Anterior cingulate cortex (tissue), 58 donors: ENCODE measurements around the gene SRXN1.
"Not testable (repeated sequence)": the region's sequence is repeated elsewhere in the genome, so short reads cannot be mapped to it uniquely, and the experiment has no call there.

Experiments used
- DNase-seq, 58 donors: peaks; one replicate each; lab custom pipeline; 2025; lab: John Stamatoyannopoulos, UW

SRXN1 gene

DNA sequence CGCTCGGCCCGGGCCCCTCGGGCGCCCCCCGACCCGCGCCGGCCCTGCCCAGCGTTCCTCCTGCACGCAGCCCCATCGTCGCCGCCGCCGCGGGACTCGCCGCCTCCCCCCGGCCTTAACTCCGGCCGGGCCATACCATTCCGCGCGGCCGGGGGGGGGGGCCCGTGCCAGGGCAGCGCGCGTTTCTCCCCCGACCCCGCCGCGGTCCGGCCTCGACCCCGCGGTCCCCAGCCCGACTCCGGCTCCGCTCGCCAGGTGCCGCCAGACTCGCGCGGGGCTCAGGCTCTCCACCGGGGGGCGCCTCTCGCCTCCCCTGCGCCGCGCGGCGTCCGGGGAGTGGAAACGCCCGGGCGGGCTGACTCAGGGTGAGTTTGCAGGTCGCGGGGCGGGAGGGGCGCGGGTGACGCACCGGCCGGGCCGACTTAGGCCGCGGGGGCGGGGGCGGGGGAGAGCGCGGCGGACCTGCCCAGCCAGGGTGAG is at the start of gene SRXN1:
Gene SRXN1, minus strand, starts transcription at position 91 of the 480 bp plus-strand sequence. Its CDS starts 15 bp downstream, at position 76.
- peak in 54 of 58 donors; percentile 25 to 89 (median 64) for DNase-seq

DNA sequence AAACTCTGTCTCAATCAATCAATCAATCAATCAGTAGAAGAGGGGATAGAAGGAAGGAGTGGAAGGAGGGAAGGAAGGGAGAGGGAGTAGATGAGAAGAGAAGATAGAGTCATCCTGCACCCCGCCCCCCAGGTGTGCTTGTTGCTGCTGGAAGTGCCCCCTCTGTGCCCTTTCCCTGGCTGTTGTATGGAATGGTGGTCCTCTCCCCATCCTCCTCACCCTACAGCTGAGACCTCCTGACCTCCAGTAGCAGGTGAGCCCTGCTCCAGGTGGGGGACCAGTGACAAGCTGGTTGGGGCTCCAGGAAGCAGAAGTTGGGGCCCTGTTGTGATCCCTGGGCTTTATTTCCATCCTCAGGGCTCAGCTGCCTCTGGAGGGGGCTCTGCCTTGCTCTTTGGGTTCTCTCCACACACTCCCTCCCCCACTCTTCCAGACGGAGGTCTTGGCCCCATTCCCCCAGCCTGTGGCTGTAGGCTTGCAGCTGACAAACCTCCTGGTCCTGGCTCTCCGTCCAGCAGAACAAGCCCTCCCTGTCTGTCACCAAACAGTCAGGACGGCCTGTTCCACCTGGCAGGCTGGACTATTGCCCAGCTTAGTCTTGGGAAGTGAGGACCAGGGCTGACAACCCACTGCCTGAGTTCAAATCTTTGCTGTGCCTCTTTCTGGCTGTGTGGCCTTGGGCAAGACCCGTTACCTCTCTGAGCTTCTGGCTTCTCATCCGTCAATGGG is 48.6 kb upstream of the SRXN1 start:
- DNase-seq = peak in 3 of 58 donors; percentile 3 to 11 (median 7)

DNA sequence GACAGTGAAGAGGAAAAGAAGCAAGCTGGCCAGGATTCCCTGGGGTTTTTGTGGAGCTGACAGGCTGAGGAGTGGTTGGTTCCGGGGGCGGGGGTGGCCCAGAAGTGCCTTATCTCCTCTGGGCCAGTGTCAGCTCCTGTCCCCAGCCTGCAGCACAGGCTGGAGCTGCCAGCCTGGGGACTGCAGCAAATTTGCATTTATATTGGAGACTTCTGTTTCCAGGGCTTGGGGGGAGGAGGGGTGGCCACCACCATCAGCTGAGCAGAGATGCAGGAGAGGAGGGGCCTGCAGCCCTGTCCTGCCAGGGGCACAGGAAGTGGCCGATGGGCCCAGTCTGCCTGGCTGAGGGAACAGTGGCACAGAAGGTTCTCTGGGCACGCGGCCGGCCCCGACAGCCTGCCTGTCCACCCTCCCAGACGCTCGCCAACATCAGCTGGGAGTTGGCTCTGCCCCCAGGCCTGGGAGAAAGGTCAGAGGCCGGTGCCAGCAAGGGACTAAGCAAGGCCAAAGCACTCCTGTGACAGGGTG is 46.9 kb upstream of the SRXN1 start:
- peak in 52 of 58 donors; percentile 6 to 92 (median 64) for DNase-seq

DNA sequence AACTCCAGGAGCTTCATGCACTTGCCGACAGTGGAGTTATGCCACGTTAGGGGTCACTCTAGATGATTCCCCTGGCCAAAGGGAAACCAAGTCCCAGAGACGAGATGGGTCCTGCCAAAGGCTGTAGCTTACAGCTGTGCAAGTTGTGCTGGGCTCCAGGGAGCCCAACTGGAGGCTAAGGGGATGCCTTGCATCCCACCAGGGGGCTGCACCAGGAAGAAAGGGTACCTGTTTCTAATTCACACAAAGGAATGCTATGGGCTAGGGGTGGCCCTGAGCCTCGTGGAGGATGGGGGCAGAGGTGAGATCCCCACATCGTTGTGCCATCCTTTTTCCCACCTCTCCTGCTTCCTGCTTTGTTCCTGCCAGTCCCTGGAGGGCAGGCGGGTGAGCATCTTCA is 46.3 kb upstream of the SRXN1 start:
- DNase-seq = no peak

DNA sequence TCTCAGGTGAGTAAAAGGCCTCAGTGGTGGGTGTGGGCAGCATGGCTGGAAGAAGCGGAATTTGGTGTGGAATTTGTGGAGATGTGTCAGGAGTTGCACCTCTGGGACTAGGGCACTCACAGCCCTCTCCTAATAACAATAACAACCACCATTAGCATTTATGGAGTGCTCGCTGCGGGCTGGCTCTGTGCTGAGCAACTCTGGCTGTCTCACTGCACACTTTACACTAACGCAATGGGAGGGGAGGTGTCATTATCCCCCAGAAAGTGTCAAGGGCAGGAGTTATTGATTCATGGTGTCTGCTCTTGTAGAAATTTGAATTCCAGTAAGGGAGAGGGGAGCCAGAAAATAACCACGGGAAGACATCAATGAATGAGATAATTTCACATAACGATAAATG is 45.3 kb upstream of the SRXN1 start:
- no peak for DNase-seq

DNA sequence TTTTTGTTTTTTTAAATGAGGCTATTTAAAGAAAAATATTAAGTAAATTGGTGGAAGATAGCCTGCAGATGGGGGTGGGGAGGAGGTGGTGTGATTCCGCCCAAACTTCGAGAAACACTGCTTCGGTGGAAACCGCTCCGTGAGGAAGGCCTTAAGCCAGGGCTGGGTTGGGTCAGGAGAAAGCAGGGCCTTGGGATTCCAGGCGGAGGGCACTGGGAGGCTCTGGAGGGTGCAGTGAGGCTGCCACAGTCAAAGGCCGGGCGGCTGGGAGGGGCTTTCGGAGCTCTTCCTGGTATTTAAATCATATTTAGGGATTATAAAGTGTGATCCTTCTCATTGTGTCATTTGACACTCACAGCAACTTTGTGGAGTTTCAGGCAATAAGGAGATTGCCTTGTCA is 44.8 kb upstream of the SRXN1 start:
- no peak for DNase-seq

DNA sequence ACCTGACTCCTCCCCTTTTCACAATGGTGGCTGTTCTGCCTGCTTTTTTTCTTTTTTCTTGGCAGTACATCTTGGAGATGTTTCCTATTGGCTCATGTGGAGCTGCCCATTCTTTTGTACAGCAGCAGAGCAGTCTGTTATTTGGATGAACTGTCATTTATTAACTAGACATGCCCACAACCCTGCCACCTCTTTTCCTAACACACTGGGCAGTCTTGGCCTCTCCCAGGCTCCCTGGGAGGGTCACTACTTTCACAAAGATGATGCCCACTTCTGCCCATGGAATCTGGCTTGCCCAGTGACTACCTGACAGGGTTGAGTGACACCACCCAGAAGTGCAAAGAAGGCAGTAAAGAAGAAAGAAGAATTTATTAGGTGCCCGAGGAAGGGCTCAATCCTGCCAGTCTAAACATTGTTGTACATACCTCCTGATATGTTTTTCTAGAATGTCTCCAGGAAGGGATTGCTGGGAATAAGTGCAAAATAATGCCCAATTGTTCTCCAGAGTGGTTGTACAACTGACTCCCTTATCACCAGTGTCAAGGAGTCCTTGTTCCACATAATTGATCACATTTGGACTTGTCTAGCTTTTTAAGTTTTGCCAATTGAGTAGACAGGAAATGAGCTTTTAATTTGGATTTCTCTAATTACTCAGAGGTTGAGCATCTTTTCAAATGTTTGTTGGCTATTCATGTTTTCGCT is 42.3 kb upstream of the SRXN1 start:
- no peak for DNase-seq

DNA sequence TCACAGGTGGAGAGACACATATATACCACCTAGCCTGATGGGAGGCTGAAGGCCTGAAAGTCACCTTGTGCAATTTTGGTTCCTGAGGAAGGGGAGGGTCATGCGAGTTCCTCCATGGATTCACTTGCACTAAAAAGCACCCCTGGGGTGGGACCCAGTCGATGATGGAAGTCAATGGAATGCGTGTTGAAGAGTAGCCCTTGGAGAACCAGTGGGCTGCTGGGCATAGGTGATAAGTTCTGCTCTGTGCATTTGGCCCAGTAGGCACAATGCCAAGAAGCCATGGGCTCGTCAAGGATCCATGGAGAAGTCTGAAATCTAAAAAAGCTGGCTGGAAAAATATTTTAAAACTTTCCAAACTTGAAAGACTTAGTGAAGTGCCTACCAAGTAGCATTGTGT is 41.5 kb upstream of the SRXN1 start:
- DNase-seq = no peak

DNA sequence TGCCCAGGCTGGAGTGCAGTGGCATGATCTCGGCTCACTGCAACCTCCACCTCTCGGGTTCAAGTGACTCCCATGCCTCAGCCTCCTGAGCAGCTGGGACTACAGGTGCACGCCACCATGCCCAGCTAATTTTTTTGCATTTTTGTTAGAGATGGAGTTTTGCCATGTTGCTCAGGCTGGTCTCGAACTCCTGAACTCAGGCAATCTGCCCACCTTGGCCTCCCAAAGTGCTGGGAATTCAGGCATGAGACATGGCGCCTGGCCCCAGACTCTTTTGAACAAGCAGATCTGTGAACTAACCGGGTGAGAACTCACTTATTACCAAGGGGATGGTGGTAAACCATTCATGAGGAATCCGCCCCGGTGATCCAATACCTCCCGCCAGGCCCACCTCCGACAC is 40.8 kb upstream of the SRXN1 start:
- DNase-seq = not testable (repeated sequence)

DNA sequence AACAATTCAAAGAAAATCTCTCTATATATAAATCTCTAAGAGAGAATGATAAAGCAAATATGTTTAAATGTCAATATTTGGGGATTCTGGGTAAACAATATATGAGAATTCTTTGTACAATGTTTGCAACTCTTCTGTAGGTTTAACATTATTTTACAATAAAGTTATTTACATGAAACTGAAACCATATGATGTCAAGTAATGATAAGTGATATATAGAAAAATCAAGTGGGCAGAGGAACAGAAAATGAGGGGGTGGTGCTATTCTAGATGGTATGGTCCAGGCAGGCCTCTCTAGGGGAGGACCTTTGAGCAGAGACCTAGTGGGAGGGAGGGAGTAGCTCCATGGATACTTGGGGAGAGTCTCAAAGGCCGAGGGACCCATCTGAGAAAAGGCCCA is 39.0 kb upstream of the SRXN1 start:
- DNase-seq = no peak

DNA sequence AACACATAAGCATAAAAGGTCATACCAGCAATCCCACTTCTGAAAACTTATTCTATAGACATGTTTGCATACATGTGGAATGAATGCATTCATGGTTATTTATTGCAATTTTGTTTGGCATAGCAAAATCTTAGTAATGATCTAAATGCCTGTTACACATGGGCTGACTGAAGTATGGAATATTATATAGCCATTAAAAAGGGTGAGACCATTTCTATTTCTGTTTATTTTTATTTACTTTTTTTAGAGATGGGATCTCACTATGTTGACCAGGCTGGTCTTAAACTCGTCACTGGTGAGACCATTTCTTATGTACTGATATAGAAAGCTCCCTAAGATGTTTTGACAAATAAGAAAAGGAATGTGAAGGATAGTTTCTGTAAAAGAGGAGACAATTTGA is 36.9 kb upstream of the SRXN1 start:
- DNase-seq = no peak

DNA sequence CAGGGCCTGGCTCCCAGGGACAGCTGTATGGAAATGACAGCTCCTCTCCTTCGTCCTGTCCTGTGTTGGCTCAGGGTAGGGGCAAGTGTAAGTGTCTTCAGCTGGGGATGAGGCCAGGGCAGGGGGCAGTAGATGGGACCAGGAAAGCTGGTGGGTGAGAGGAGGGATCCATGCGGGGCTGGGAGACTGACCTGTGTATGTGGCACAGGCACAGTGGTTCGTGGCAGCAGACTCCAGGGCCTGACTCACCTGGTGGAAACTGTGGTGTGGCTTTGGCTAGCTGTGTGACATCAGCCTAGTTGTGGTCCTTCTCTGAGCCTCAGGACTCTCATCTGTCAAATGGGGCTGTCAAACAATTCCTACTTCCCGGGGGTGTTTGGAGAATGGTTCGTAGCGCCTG is 36.3 kb upstream of the SRXN1 start:
- DNase-seq = no peak

DNA sequence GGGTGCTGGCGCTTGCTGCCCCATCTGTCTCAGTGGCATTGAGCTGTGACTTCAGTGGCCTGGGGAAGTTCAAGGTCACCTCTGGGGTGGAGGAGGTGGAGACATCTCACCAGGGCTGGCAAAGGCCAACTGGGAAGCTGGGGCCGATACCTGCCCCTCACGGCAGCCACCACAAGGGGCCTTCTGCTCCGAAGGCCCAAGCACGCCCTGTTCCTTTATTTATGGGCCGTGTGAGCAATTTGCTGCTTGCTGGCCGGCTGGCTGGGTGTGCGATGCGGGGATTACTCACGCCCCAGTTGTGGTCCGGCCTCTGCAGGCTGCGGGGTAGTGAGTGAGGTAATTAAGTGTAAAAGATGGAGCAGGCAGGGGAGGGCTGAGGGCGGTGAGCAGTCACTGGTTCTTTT is 35.8 kb upstream of the SRXN1 start:
- DNase-seq = peak in 29 of 58 donors; percentile 11 to 68 (median 35)

DNA sequence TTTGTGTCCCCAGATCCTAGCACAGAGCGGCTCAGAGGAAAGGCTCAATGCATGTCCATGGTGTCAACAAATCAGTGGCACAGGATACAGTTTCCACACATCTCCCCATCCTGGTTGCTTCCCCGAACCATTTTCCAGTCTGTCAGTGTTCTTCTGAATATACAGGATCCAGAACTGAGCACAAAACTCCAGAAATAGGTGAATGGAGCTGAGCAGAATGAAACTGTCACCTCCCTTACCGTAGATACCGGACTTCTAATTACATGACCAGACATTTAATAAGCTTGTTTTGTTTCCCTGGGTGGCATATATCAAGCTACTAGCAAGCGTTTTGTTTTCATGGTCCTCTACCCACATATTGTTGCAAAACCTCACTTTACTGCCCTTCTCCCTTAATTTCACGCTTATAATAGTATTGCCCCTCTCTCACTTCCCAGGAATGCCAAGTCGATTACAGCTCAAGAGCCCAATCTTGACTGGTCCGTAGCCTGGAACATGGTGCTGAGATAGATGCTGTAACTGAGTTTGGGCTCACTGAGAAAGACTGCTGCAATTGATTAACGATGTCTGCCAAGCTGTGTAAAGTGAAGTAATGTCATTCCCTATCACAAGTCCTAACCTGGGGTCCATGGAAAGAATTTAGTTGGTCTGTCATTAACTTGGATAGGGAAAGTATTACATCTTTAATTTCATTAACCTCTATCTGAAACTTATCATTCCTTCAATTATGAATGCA is 34.6 kb upstream of the SRXN1 start:
- no peak for DNase-seq

DNA sequence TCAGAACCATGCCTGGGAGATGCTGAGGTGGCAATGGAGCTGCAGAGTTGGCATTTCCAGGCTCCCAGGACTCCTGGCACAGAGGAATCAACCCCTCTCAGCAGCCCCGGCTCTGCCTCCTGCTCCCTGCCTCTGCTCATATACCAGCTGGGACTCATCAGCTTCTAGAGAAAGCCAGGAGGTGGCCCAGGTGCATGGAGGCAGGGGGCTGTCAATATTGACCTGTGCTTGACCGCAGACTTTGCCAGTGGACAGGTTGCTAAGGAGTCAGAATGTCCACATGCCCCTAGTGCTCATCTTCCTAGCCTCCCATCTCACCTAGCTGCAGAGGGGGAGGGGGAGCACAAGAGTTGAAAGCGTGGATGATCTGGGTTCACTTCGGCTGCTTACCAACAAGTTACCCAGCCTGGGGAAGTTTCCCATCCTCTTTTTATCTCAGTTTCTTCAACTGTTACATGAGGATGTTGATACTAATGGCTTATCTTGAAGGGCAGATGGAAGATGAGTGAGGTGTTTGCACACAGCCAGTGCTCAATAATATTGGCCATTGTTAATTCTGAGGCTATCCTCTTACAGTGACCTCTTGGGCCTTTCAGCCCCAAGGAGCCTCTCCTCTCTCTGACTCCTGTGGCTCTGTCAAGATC is 31.8 kb upstream of the SRXN1 start:
- DNase-seq = no peak

DNA sequence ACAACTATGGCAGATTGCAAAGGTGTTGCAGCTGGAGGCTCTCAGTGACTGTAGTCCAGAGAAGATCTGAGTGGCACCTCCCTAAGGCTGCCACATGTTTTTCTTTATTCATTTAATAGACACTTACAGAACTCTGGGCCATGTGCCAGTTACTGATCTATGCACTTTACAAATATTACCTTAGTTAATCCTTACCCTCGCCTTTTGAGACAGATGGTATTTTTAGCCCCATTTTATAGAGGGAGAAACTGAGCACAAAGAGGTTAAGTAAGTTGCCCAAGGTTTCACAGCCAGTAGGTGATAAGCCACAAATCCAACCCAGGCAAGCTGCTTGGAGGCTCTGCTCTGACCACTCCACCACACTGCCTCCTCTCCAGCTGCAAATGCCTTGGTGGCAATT is 29.1 kb upstream of the SRXN1 start:
- DNase-seq = no peak

DNA sequence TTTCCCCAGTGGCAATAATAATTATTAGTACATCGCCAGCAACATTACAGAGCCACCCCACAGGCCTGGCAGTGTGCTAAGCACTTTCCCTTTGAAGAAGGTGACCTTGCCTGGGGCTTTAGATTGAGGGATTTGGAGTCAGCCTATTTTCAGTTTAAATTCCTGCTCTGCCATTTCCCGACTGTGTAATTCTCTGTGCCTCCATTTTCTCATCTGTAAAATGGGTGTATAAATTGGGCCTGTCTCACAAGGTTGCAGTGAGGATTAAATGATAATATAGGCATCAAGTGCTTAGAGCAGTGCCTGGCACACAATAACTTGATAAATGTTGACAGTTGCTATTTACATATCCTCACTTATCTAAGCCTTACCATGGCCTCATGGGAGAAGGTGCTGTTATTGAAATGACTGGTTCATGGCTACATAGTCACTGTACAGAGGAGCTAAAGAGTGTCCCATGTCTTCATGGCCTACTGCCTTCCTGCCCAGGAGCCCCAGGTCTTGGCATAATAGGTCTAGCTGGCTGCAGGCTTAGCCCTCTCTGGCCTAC is 27.7 kb upstream of the SRXN1 start:
- no peak for DNase-seq

DNA sequence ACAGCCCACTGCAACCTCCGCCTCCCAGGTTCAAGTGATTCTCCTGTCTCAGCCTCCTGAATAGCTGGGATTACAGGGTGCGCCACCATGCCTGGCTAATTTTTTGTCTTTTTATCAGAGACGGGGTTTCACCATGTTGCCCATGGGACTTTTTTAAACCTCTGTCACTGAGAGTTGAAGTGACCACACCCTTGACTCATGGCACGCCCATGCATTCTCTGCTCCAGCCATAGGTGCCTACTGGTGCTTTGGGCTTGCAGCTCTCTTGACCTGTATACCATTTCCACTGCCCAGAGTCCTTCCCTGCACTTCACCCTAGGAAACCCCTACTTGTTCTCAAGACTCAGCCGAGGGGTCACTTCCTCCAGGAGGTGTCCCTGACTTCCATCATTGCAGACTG is 25.0 kb upstream of the SRXN1 start:
- DNase-seq = no peak

DNA sequence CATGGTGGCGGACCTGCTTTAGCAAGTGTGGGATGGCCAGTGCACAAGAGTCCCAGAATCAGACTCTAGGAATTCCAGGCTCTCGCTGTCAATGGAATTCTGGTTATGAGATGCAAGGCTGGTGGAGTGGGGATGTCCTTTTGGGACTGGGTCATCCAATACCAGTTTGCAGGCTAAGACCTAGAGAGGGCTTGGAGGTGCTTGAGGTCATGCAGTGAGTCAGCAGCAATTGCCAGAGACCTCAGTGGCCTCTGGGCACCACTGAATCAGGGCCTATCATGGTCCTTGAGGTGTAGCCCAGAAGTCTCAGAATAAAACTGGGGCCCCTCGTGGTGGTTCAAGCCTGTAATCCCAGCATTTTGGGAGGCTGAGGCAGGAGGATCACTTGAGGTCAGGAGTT is 24.0 kb upstream of the SRXN1 start:
- no peak for DNase-seq

DNA sequence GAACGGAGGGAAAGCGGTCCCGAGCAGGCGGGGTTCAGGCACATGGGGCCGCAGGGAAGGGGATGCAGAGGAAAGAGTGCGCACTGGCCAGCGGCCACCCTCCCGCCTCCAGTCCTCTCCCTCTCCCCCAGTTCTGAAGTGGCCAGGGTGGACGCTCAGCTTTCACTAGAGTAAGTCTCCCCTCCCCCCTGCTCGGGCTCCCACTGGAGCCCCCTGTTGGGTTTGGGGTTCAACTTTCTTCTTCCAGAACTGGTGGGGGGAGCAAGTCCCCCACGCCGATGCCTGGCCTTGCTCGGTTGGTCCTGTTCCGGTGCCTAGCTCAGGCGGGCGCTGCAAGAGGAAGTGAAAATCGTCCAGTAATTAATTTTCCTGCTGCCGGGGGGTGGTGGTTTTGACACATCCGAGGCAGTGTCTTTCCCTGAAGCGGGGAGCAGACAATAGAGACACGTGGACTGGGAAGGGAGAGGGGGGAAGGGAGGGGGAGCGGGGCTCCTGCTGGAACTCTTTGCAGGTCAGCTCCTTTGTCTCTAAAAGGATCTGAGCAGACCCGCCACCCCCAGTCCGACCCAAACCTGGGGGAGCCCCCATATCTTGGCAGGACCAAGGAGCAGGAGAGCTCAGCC is 23.4 kb upstream of the SRXN1 start:
- DNase-seq = peak in 2 of 58 donors; percentile 3 to 6
